ENCODE data around the gene PEAR1. TPM values are rescaled to one million over a fixed set of nuclear protein-coding genes. Genes with fewer than 3 reads are reported as not detected.

PEAR1 gene
- total and polyA plus RNA-seq, 4 donors, result 3.5 to 12.7 (median 8.6) TPM

DNA sequence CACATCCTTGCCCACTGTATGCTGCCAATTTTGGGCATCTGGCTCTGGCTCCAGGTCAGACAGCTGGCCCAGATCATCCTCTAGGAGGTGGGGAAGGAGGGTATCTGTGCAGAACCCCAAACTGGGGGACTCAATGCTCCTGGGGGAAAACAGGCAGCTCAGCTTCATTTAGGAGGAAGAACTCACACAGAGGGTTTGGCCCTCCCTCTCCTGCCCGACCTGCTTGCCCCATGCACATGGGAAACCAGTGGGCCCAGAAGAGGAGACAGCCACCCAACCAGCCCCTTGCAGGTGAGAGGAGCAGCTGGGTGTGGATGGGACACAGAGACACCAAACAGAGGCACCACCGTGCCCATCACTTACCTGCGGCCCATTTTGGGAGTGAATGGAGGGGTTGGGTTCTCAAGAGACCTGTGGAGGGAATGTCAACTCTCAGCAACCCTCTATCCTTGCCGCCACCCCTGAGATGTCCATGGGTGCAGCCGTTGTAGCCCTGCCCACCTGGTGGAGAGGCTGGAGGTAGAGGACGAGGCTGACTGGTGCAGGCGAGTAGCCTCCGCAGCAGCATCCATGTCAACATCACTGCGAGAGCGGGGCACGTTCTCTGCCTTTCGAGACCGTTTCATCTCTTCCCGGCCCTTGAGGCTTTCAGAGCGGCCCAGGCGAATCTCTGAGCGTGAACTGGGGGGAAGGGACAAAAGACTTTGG, 54.5 kb downstream of the PEAR1 start:
- WGBS (ENCODE audit: insufficient coverage), result 98% methylated on average over 15 of the region's 17 CpGs
- Histone ChIP-seq H3K27ac (ENCODE audit: low read depth, low read length) (no peak overlapping the region), H3K36me3 (ENCODE audit: control insufficient read depth, insufficient read depth, low read length) (peaks cover 85% of the 10 kb centered on the region), H3K4me1 (ENCODE audit: control insufficient read depth, insufficient read depth, low read length) (no peaks in the 10 kb centered on the region), H3K4me3 (ENCODE audit: low read depth, low read length) (no peak overlapping the region), H3K27me3 (ENCODE audit: control insufficient read depth, insufficient read depth, low read length) (no peaks in the 10 kb centered on the region), H3K9me3 (ENCODE audit: control insufficient read depth, insufficient read depth, low read length) (no peaks in the 10 kb centered on the region)
- no peak for DNase-seq (ENCODE audit: low read depth in 4 of 6, low spot score in 6 of 6)

DNA sequence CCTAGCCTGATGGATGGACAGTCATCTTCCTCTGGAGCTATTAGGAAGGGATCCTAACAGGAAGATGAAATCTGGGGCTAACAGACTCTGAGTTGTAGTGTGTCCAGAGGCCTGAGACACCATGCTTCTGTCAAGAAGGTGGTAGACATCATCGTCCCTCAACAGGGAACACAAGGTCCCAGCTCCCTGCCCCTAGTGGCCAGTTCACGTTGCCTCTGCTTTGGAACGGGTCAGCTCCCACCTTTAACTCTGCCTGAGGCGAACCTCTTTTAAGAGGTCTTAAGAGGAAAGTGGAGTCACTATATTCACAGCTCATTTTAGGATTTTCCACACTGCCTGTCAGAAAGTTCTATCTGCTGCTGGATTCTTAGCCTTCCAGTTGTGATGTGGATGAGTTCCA, 55.2 kb downstream of the PEAR1 start:
- Histone ChIP-seq H3K36me3 (ENCODE audit: control insufficient read depth, insufficient read depth, low read length) (peaks cover 81% of the 10 kb centered on the region), H3K27ac (ENCODE audit: low read depth, low read length) (no peak overlapping the region), H3K27me3 (ENCODE audit: control insufficient read depth, insufficient read depth, low read length) (no peaks in the 10 kb centered on the region), H3K9me3 (ENCODE audit: control insufficient read depth, insufficient read depth, low read length) (no peaks in the 10 kb centered on the region), H3K4me1 (ENCODE audit: control insufficient read depth, insufficient read depth, low read length) (no peaks in the 10 kb centered on the region), H3K4me3 (ENCODE audit: low read depth, low read length) (no peak overlapping the region)
- no peak for DNase-seq (ENCODE audit: low read depth in 4 of 6, low spot score in 6 of 6)
- WGBS (ENCODE audit: insufficient coverage), result 53% methylated on average over 3 of the region's 4 CpGs

DNA sequence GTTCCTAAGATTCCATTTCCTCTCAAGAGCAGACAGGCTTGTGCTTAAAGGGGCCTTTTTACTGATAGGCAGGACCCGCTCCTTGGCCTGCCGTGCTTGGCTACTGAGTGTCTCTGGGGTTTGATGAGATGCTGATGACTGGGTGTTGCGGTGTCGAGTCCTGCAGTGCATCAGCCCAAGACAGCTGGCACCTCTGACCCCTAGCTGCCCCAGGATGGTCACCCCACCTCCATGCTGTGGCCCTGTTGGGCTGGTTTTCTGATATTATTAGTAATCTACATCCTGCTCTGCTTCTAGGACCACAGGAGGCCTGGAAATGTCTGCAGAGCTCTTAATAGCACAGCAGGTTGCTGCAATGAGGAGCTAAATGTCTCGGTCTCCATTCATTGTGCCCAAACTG, 55.6 kb downstream of the PEAR1 start:
- Histone ChIP-seq H3K4me3 (ENCODE audit: low read depth, low read length) (no peak overlapping the region), H3K36me3 (ENCODE audit: control insufficient read depth, insufficient read depth, low read length) (peaks cover 81% of the 10 kb centered on the region), H3K27ac (ENCODE audit: low read depth, low read length) (no peak overlapping the region), H3K27me3 (ENCODE audit: control insufficient read depth, insufficient read depth, low read length) (no peaks in the 10 kb centered on the region), H3K4me1 (ENCODE audit: control insufficient read depth, insufficient read depth, low read length) (no peaks in the 10 kb centered on the region), H3K9me3 (ENCODE audit: control insufficient read depth, insufficient read depth, low read length) (no peaks in the 10 kb centered on the region)
- no peak for DNase-seq (ENCODE audit: low read depth in 4 of 6, low spot score in 6 of 6)
- 65% methylated on average over 2 of the region's 5 CpGs for WGBS (ENCODE audit: insufficient coverage)

DNA sequence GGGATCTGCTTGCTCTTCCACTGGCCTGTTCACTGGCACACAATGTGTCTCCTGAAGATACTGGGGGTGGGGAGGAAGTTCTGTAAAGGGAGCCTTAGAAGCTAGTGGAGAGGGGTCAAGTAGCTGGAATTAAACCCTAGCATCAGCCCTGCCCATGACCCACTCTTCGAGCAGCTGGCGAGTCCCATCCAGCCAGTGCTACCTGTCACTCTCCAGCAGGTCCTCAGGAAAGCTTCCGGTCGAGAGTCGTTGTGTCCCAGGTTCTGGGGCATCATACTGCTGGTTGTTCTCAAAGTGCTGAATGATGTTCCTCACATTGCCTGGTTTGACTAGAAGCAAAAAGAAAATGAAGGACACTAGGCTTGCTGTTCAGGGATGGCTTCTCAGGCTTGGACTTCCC, 57.9 kb downstream of the PEAR1 start:
- Histone ChIP-seq H3K4me1 (ENCODE audit: control insufficient read depth, insufficient read depth, low read length) (no peaks in the 10 kb centered on the region), H3K4me3 (ENCODE audit: low read depth, low read length) (no peak overlapping the region), H3K36me3 (ENCODE audit: control insufficient read depth, insufficient read depth, low read length) (peaks cover 80% of the 10 kb centered on the region), H3K27me3 (ENCODE audit: control insufficient read depth, insufficient read depth, low read length) (no peaks in the 10 kb centered on the region), H3K9me3 (ENCODE audit: control insufficient read depth, insufficient read depth, low read length) (no peaks in the 10 kb centered on the region), H3K27ac (ENCODE audit: low read depth, low read length) (no peak overlapping the region)
- DNase-seq (ENCODE audit: low read depth in 4 of 6, low spot score in 6 of 6), result no peak
- 98% methylated on average over 5 of the region's 5 CpGs for whole genome bisulfite sequencing (ENCODE audit: insufficient coverage)

DNA sequence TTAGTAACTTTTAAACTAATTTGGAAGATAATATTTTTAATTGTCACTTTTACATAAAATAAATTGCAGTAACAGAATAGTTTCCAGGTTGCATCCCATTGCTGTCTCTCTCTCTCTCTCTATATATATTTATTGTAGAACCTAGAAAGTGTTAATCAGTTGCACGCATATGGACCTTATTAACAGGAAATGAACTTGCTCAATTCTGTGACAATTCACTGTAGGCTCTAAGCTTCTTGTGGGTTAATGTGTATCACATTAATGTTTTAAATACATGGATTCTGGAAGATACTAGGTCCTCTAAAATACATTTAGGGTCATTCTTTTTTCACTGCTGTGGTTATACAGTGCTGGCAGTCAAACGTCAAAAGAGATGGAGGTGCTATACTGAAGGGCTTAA, 60.1 kb downstream of the PEAR1 start:
- no CpG with 5 or more reads among the region's 2 CpGs for WGBS (ENCODE audit: insufficient coverage)
- H3K27me3 ChIP-seq (ENCODE audit: control insufficient read depth, insufficient read depth, low read length), result no peaks in the 10 kb centered on the region
- H3K4me1 ChIP-seq (ENCODE audit: control insufficient read depth, insufficient read depth, low read length), result no peaks in the 10 kb centered on the region
- no peaks in the 10 kb centered on the region for H3K9me3 ChIP-seq (ENCODE audit: control insufficient read depth, insufficient read depth, low read length)
- DNase-seq (ENCODE audit: low read depth in 4 of 6, low spot score in 6 of 6), result no peak
- H3K27ac ChIP-seq (ENCODE audit: low read depth, low read length), result no peak overlapping the region
- H3K36me3 ChIP-seq (ENCODE audit: control insufficient read depth, insufficient read depth, low read length), result peaks cover 77% of the 10 kb centered on the region
- H3K4me3 ChIP-seq (ENCODE audit: low read depth, low read length), result no peak overlapping the region

DNA sequence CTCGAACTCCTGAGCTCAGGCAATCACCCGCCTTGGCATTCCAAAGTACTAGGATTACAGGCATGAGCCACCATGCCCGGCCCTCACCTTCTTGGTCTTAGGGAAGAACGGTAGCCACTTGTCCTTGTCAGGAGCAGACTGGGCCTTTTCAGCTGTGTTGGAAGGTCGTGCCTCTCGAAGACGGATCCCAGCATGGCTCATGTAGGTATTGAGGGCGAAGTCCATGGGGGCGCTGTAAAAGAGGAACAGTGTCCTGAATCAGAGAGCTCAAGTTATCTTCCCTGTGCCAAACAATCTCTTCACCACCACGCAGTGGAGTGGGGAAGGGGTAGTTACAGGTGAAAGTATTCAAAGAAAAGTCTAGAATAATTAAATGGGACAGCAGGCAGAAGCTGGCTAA, 62.8 kb downstream of the PEAR1 start:
- H3K27ac ChIP-seq (ENCODE audit: low read depth, low read length), result no peak overlapping the region
- DNase-seq (ENCODE audit: low read depth in 4 of 6, low spot score in 6 of 6), result no peak
- WGBS (ENCODE audit: insufficient coverage), result 98% methylated on average over 9 of the region's 10 CpGs
- no peak overlapping the region for H3K4me3 ChIP-seq (ENCODE audit: low read depth, low read length)
- peaks cover 84% of the 10 kb centered on the region for H3K36me3 ChIP-seq (ENCODE audit: control insufficient read depth, insufficient read depth, low read length)
- H3K9me3 ChIP-seq (ENCODE audit: control insufficient read depth, insufficient read depth, low read length), result no peaks in the 10 kb centered on the region
- H3K27me3 ChIP-seq (ENCODE audit: control insufficient read depth, insufficient read depth, low read length), result no peaks in the 10 kb centered on the region
- no peaks in the 10 kb centered on the region for H3K4me1 ChIP-seq (ENCODE audit: control insufficient read depth, insufficient read depth, low read length)

DNA sequence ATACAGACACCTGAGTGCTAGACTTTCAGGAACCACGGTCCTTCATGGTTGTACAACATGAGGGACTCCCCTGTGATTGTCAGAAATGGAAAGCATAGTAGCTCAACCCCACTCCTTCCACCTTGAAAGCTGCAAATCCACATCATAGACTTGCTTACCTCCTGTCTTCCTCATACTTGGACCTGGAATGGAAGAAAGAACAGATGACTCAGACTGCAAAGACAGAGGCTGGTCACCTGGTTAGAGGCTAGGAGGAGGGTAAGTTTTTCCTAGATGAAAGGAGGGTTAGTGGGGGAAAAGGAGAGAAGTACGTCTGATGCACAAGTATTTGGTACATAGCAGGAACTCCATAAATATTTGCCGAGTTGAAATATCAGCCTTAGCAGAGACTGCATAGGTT, 64.1 kb downstream of the PEAR1 start:
- Histone ChIP-seq H3K27me3 (ENCODE audit: control insufficient read depth, insufficient read depth, low read length) (no peaks in the 10 kb centered on the region), H3K36me3 (ENCODE audit: control insufficient read depth, insufficient read depth, low read length) (peaks cover 87% of the 10 kb centered on the region), H3K27ac (ENCODE audit: low read depth, low read length) (no peak overlapping the region), H3K9me3 (ENCODE audit: control insufficient read depth, insufficient read depth, low read length) (no peaks in the 10 kb centered on the region), H3K4me1 (ENCODE audit: control insufficient read depth, insufficient read depth, low read length) (no peaks in the 10 kb centered on the region), H3K4me3 (ENCODE audit: low read depth, low read length) (no peak overlapping the region)
- DNase-seq (ENCODE audit: low read depth in 4 of 6, low spot score in 6 of 6), result no peak
- WGBS (ENCODE audit: insufficient coverage), result no CpG with 5 or more reads among the region's 3 CpGs

DNA sequence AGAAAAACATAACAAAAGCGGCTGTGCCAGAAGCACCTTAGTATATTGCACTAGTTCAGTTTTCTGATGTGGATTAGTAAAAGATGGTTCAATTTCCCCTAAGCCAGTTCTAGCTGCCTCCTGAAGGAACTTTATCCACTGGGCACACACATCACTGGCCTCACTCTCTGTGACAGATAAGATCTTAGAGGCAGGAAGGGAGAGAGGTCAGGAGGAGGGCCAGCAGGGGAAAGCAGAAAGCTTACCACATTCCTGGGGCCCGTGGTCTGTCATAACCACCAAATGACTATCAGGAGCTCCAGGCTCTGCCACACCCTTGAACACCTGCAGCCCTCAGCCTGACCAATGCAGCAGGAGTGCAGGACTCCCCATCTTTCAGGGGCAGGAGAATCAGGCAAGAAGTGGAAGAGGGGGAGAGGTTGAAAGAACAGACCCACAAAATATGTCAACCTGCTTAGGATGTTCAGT, 64.8 kb downstream of the PEAR1 start:
- Histone ChIP-seq H3K27me3 (ENCODE audit: control insufficient read depth, insufficient read depth, low read length) (no peaks in the 10 kb centered on the region), H3K9me3 (ENCODE audit: control insufficient read depth, insufficient read depth, low read length) (no peaks in the 10 kb centered on the region), H3K4me1 (ENCODE audit: control insufficient read depth, insufficient read depth, low read length) (no peaks in the 10 kb centered on the region), H3K27ac (ENCODE audit: low read depth, low read length) (no peak overlapping the region), H3K36me3 (ENCODE audit: control insufficient read depth, insufficient read depth, low read length) (peaks cover 87% of the 10 kb centered on the region), H3K4me3 (ENCODE audit: low read depth, low read length) (no peak overlapping the region)
- no CpG with 5 or more reads among the region's 2 CpGs for WGBS (ENCODE audit: insufficient coverage)
- DNase-seq (ENCODE audit: low read depth in 4 of 6, low spot score in 6 of 6), result no peak

DNA sequence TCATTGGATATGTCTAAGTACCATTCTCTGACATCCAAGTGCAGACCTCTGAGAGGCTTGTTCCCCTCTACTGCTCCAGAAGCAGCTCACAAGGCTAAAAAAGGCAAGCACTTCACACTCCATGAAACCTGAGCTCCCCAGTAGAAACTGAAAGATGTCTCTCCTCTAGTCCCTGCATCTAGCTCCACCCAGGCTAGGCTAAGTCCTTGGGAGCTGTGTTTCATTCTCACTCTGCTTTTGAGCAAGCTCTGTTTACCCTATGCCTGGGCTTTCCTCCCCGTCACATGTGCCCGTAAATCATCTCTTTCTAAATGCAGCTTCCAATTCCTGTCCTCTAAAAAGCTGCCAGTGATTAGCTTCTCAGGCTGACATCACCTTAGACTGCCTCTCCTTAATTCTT, 65.9 kb downstream of the PEAR1 start:
- Histone ChIP-seq H3K27ac (ENCODE audit: low read depth, low read length) (no peak overlapping the region), H3K4me1 (ENCODE audit: control insufficient read depth, insufficient read depth, low read length) (no peaks in the 10 kb centered on the region), H3K27me3 (ENCODE audit: control insufficient read depth, insufficient read depth, low read length) (no peaks in the 10 kb centered on the region), H3K9me3 (ENCODE audit: control insufficient read depth, insufficient read depth, low read length) (no peaks in the 10 kb centered on the region), H3K4me3 (ENCODE audit: low read depth, low read length) (no peak overlapping the region), H3K36me3 (ENCODE audit: control insufficient read depth, insufficient read depth, low read length) (peaks cover 86% of the 10 kb centered on the region)
- 100% methylated on average over 1 of the region's 2 CpGs for WGBS (ENCODE audit: insufficient coverage)
- DNase-seq (ENCODE audit: low read depth in 4 of 6, low spot score in 6 of 6), result peak in 1 of 6 donors; percentile 1

DNA sequence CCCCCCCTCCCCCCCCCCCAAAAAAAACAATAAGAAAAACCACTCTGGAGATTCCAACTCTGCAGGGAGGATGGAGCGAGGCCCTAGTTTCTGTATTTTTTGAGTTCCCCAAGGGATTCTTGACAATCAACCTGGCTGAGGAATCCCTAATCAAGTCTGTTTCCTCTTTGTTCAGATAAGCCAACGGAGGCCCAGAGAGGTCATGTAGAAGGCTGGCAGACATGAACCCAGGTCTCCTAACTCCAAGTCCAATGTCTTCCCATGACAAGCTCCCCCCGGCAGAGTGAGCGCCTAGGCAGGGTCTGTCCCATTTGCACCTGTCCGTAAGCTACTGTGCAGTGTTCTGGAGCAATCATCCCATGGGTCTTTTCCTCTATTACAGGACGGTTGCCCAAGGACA, 66.4 kb downstream of the PEAR1 start:
- Histone ChIP-seq H3K27me3 (ENCODE audit: control insufficient read depth, insufficient read depth, low read length) (no peaks in the 10 kb centered on the region), H3K9me3 (ENCODE audit: control insufficient read depth, insufficient read depth, low read length) (no peaks in the 10 kb centered on the region), H3K36me3 (ENCODE audit: control insufficient read depth, insufficient read depth, low read length) (peaks cover 85% of the 10 kb centered on the region), H3K4me3 (ENCODE audit: low read depth, low read length) (no peak overlapping the region), H3K4me1 (ENCODE audit: control insufficient read depth, insufficient read depth, low read length) (no peaks in the 10 kb centered on the region), H3K27ac (ENCODE audit: low read depth, low read length) (no peak overlapping the region)
- 95% methylated on average over 6 of the region's 6 CpGs for WGBS (ENCODE audit: insufficient coverage)
- no peak for DNase-seq (ENCODE audit: low read depth in 4 of 6, low spot score in 6 of 6)

Measured in spinal cord (tissue), 10 donors.